GM18502 (cell line): Measurements from ENCODE around the gene ZACN.

Source experiments
- ATAC-seq: cut with Tn5 transposase; IDR thresholded peaks from one replicate; pipeline ENCODE4 v1.9.1; 2021; ENCODE audit warnings: mild to moderate bottlenecking; ENCODE audit not compliant: unreplicated experiment, poor library complexity

ZACN gene

DNA sequence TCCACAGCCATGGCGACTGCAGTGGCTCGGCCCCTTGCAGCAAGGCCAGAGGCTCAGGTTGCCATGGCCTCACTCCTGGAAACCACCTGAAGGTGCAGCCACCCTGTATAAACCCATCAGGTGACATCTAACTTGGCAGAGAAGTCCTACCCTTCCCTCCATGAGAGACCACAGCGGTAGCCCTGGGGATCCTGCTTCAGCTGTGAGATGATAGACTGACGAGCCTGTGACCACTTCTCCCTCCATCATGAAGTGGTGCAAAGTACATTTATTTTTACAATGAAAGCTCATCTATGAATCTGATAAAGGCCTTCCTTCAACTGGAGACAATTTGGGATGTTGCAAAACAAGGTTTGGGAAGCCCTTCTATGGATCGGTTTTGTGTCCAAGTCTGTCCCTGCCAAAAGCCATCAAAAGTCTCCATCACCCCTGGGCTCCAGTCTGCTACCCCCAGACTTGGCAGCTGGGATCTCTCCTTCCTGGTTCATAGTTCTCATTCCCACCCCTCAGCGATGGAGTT is 1.8 kb downstream of the ZACN start:
- no peak for ATAC-seq

GRCh38 chr17:76081295-76082210 is 2.6 kb downstream of the ZACN start:
- ATAC-seq, result no peak

DNA sequence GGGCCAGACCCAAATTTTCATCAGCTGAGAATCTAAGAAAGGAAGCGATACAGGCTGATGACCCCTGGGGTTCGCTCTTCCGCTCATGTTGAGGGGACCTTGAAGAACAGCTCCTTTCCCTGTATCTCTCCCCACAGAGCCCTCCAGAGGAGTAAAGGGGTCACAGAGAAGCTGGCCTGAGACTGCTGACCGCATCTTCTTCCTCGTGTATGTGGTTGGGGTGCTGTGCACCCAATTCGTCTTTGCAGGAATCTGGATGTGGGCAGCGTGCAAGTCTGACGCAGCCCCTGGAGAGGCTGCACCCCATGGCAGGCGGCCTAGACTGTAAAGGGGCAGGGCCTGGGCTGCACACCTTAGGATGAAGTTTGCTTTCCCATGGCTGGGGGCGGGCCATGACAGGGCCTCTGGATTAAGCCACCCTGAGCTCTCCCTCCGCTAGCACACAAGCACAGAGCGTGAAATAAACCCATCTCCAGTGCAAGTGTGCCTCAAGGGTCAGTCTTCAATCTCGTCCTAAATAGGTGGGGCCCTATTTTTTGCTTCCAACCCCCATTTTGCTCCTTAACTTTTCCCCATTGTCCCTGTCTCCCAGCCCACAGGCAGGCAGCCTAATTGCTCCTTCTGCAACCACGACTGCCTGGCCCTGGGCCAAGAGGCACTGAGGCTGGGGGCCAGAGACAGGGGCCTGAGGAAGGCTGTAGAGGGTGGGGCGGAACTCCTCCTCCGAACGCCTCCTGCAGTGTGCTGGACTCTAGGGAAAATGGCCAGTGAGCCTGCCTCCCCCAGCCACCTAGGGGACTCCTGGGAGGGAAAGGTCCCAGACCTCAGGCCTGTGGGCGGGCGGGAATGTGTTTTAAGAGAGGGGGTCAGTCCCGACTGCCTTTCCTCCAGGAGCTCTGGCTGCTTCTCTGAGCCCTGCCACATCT is 3.6 kb downstream of the ZACN start:
- ATAC-seq, result no peak

- no peak for ATAC-seq
Observed at GRCh38 chr17:76083536-76084182, 4.7 kb downstream of the ZACN start.

DNA sequence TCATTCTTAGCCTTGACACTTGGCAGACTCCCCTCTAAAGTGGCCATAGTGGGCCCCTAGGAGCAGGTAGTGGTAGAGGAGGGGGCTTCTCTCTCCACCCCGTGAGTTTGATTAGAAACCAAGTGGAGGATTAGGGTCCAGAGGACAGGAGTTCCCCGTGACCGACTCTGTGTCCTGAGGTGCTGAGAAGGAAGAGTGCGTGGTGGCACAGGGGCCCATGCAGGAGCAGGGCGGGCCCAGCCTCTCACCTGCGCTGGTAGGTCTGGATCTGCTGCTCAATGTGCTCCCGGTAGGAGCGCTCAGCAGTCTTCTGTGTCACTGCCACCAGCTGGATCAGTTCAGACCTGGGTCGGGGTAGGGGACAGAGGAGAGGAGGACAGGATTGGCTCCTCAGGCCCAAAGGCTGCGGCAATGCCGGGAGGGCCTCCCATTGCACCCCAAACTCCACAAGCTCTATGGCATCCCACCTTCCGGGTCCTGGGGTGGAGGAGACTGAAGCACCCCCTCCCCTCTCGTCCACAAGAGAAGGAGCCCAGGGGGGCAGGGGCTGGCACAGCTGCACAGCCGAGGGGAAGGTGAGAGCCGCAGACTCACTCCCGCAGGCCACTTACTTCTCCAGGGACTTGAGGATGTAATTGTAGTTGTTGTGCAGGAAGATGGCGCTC is 6.2 kb downstream of the ZACN start:
- ATAC-seq, result no peak

GRCh38 chr17:76085731-76086366 is 6.9 kb downstream of the ZACN start:
- ATAC-seq, result no peak

GRCh38 chr17:76086384-76086783 is 7.4 kb downstream of the ZACN start:
- no peak for ATAC-seq

DNA sequence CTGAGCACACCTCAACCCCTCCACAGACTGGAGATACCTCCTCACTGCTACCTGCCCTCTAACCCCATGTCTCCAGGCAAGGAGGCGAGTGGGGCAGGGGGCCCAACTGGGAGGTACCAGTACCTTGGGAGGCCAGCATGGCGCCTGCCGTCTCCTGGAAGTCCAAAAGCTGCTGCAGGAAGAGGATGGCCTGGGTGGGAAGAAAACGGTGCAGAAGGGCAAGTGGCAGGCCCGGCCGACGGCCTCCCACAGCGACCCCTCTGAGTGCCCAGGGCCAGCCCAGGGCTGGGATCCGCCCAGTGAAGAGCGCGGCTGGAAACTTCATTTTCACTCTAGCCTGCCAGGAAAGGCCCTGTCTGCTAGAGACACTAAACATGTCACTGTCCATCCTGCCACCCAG is 8.5 kb downstream of the ZACN start:
- no peak for ATAC-seq

DNA sequence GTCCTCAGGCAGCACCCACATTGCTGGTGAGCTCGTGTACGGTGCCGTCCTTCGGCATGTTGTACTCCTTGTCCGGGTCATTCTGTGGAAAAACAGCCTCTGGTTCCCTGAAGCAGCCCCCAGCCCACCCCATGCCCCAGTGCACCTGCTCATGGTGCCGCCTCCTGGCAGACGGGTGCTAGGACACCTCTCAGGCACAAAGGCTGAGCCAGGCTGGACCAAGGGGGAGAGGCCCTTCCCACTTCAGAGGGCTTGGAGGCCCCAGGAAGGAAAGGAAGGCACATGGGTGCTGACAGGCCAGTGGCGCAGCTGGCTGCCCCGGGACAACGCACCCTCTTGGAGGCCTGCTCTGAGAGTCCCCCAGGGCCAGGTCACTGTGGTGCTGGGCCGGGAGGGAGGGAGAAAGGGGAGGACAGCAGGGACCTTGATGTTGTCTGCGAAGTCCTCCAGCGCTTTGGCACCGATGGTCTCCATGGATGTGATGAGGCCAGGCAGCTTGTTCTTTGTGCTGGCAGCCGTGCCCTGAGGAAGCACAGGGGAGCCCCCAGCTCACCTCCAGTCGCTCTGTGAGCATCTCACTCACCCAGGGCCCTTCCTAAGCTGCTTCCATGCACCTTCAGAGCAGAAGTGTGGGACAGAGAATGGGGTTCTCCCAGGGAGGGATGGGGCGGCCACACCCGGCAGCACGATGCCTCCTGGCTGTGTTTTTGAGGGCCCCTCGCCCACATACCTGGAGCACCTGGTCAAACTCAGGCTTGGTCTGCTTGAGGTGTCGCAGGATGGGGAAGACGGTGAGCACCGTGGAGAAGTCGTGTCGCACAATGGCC is 9.3 kb downstream of the ZACN start:
- ATAC-seq, result no peak

DNA sequence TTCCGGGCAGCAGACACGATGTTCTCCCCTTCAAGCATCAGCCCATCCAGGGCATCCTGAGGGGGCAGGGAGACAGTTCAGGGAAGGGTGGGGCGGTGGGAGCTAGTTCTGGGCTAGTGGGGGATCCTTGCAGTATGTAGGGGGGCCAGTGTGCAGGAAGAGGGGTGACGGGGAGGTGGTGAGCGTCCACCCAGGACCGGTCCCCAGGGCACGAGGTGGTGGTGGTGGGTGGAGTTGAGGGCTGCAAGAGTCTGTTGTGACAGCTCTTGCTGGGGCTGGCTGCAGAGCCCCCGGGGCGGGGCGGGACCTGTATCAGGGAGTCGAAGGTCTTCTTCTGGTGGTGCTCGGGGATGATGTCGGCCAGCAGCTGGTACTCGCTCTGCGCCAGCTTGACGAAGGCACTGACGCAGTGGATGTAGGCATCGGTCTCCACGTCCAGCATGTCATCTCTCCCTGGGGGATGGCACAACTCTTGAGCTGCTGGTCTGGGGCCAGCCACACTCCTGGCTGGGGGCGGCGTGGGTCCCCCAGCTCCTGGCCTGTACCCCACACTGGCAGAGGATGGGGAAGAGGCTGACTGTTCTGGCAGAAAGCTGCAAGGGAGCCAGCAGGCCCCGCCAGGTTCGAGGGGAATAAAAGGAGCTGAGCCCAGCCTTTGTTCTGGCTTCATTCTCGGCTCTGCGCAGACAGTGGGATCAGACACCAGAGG is 10.0 kb downstream of the ZACN start:
- ATAC-seq, result no peak

DNA sequence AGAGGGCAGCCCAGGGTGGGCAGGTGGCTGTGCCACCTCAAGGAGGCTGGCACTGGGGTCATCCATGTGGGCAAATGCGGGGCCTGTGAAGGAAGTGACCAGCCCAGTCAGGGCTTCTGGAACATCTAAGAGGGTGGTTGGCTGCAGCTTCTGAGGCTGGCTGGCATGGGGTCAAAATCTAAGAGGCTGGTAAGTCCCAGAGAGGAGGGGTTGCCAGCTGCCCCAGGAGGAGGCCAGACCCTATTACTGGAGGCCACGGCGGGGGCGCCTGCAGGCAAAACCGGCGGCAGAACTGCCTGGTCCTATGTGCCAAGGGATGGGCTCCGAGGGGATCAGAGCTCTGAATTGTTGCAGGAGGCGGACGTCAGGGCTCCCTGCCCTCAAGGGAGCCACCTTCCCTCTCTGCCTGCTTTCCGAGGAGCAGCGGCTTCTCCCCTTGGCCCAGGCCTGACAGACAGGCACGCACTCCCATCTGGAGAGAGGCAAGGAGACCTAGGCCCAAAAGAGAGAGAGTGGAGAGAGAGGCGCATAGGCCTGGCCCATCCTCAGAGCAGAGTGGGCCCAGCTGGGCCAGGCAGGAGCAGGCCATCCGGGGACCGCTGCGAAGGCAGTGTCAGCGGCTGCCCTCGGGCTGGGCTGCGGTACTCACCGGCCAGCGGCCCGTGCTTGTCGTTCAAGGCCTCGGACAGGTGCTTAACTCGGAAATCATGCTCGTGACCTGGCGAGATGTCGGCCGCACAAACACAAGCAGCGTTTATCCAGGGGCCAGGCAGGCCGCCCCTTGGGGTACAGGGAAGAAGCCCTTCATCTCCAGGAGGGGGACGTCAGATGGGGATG is 10.9 kb downstream of the ZACN start:
- ATAC-seq, result no peak

DNA sequence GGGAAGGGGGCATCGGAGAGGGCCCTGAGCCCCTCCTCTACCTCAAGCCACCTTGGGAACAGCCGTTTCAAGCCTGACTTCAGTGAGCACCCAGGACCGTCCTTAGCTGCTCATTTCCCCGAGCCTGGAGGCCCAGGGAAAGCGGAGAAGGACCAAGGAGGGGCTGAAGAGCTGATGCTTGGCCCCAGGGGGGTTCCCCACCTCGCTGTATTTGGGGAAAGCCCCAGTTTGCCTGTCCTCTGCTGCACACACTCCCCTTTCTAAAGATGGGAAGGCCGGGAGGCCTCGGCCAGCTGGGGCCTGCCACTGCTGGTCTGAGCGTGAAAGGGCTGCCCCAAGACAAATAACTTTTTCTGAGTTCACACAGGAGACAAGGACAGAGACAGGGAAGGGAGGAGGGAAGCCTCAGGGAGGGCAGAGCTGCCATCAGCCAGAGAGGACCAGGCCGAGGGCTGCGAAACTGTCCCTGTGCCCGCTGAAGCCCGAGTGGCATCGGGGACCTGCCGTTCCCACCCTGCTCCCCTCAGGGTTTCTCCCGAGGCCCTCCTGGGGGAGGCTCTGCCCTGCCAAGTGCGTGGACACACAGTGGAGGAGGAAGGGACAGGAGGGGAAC is 11.6 kb downstream of the ZACN start:
- no peak for ATAC-seq

- no peak for ATAC-seq
Observed at GRCh38 chr17:76091526-76092286, 12.7 kb downstream of the ZACN start.

DNA sequence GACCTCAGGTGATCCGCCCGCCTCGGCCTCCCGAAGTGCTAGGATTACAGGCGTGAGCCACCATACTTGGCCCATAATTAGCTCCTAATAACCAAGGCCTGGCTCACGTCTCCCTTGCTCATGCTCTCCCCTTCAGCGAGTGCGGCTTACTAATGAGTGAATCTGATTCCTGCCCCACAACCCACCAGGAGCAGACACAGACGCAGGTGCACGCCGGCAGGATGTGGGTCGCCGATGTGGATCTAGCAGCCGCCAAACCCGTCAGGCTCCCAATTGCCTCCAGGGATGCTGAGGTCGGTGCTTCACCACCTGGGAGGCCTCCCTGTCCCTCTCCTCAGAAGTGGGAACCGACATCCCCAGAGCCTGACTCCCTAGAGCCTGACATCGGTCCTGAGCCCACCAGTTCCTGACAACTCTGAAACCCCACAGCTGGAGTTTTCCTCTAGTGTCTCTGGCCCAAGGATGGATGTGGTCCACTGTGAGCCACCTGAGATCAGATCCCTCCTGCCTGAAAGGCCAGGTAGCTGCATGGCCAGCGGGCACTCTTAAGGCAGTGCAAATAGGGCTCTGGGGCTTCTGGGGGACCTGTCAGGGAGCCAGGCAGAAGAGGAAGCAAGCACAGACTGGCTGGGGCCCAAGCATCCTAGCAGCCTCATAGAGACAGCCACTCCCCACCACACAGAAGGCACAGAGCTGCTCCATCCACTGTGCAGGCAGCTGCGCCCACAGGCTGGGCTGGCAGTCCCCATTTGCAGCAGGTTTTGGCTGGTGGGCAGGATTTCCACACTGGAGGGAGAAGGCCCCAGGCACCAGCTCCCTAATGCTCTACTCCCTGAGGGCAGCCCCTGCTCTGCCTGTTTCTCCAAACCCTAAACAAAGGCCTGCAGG is 13.8 kb downstream of the ZACN start:
- no peak for ATAC-seq

GRCh38 chr17:76094046-76094445 is 15.1 kb downstream of the ZACN start:
- ATAC-seq, result no peak
